ENCODE data around the gene DLX1. TPM values are rescaled to one million over a fixed set of nuclear protein-coding genes. Genes with fewer than 3 reads are reported as not detected.
A peak's percentile ranks its signal among the peaks of the same experiment; 100 is the strongest.

The DLX1 gene
- total and polyA plus RNA-seq, 9 of the 15 experiments (the other 6 are each of a cell fraction or from before 2014, with no cell fraction given), result 1.9 to 26.2 (median 9.6) TPM

- TF ChIP-seq ZNF584 (CRISPR knock-in tag; IDR thresholded peaks at IDR 0.05; ENCODE audit: low read depth) (0 out of 2 replicates have a peak, but pooled peaks have one; percentile 15), RUNX1 (IDR thresholded peaks at IDR 0.05; ENCODE audit: low read depth) (no peak), NRF1 (conservative IDR thresholded peaks at IDR 0.05 in 1 of 2, IDR thresholded peaks at IDR 0.05 in 1 of 2) (peak; percentile 20 to 39; a peak in 1 of 4 replicates), TSC22D4 (tag; IDR thresholded peaks at IDR 0.05) (no peak), TAL1 (IDR thresholded peaks at IDR 0.05) (no peak), SAP30 (IDR thresholded peaks at IDR 0.05; ENCODE audit: borderline replicate concordance, insufficient read depth, low read depth, low read length, poor library complexity, severe bottlenecking) (peak; percentile 80), CHD4 (IDR thresholded peaks at IDR 0.05; ENCODE audit: insufficient read depth, insufficient replicate concordance, low read depth, low read length, poor library complexity, severe bottlenecking) (no peak), ETV6 (IDR thresholded peaks at IDR 0.05; ENCODE audit: borderline replicate concordance in 1 of 2, low read depth in 2 of 2, low read length in 1 of 2) (no peak), ETV6 (CRISPR knock-in tag; IDR thresholded peaks at IDR 0.05; ENCODE audit: borderline replicate concordance) (0 out of 2 replicates have a peak, but pooled peaks have one; percentile 48), ZNF583 (CRISPR knock-in tag; IDR thresholded peaks at IDR 0.05) (no peak), STAG1 (CRISPR knock-in tag; IDR thresholded peaks at IDR 0.05; ENCODE audit: borderline replicate concordance) (0 out of 2 replicates have a peak, but pooled peaks have one; percentile 19), C11orf30 (IDR thresholded peaks at IDR 0.05; ENCODE audit: low read depth) (no peak), GABPB1 (CRISPR knock-in tag; IDR thresholded peaks at IDR 0.05) (peak; percentile 27; the same call in 1 of the 2 replicates), ZNF318 (IDR thresholded peaks at IDR 0.05; ENCODE audit: borderline replicate concordance in 1 of 2, low read depth in 1 of 2) (no peak), MAX (CRISPR knock-in tag; IDR thresholded peaks at IDR 0.05) (peak; percentile 83), KDM2B (CRISPR knock-in tag; IDR thresholded peaks at IDR 0.05) (no peak), BRCA1 (IDR thresholded peaks at IDR 0.05) (no peak), BRCA1 (CRISPR knock-in tag; IDR thresholded peaks at IDR 0.05) (no peak), ZBTB1 (CRISPR knock-in tag; IDR thresholded peaks at IDR 0.05; ENCODE audit: borderline replicate concordance, low read depth) (peak; percentile 88)
Observed at GRCh38 chr2:172102391-172103359, 17.4 kb downstream of the DLX1 start, which contains the start of gene DLX2 (continued).

Measured in K562 (cell line).